Thoracic aorta (tissue), 2 donors: Measurements from ENCODE around the gene UBR4. TPM values are rescaled to one million over a fixed set of nuclear protein-coding genes. Genes with fewer than 3 reads are reported as not detected.

Experiments
- ATAC-seq: fragments of 150-250 bp; one replicate; pipeline ENCODE4 v1.8.0; 2017; ENCODE audit warnings: low read depth; ENCODE audit not compliant: insufficient number of reproducible peaks, low FRiP score
- DNase-seq: peaks from one replicate; pipeline ENCODE4 v3.0.0-alpha.2; 2020; ENCODE audit warnings: low spot score
- H3K27ac ChIP-seq, 2 donors: fragments of 200-600 bp; sonication (generic); 1 replicate in 1 of 2; 2 replicates in 1 of 2; pipeline ENCODE4 v1.5.1; 2016; ENCODE audit warnings: mild to moderate bottlenecking in 2 of 2, moderate library complexity in 2 of 2
- H3K27me3 ChIP-seq: fragments of 200-600 bp; sonication (generic); replicated peaks from 2 replicates; pipeline ENCODE4 v1.6.0; 2016; ENCODE audit warnings: mild to moderate bottlenecking; ENCODE audit not compliant: insufficient read depth
- H3K36me3 ChIP-seq: fragments of 200-600 bp; sonication (generic); one replicate; pipeline ENCODE4 v1.5.1; 2016
- H3K4me1 ChIP-seq, 2 donors: fragments of 200-600 bp; sonication (generic); 1 replicate in 1 of 2; 2 replicates in 1 of 2; pipeline versions ENCODE4 v1.5.1 to v1.6.0; 2016; ENCODE audit warnings: low read depth in 2 of 2, mild to moderate bottlenecking in 1 of 2; ENCODE audit not compliant: control insufficient read depth in 1 of 2
- H3K4me3 ChIP-seq: fragments of 200-600 bp; sonication (generic); 2 replicates; pipeline ENCODE4 v1.5.1; 2016; ENCODE audit warnings: mild to moderate bottlenecking
- H3K9me3 ChIP-seq: fragments of 200-600 bp; sonication (generic); 2 replicates; pipeline ENCODE4 v1.5.1; 2016
- total RNA-seq, 2 donors: library from RNA; depleted of rRNA; stranded (reverse); fragments of >200 nt; gene quantifications; one replicate each; pipeline versions ENCODE4 v1.1.0 to v1.2.3, GENCODE V29; 2016
- TF ChIP-seq, protein P1 (sequence below): fragments of 200-600 bp; sonication (generic); IDR thresholded peaks from one replicate; pipeline ENCODE4 v1.5.1; 2019; ENCODE audit warnings: antibody characterized with exemption

Gene UBR4
- total RNA-seq, 2 donors from 2014 or later, result 231 to 266 TPM

DNA sequence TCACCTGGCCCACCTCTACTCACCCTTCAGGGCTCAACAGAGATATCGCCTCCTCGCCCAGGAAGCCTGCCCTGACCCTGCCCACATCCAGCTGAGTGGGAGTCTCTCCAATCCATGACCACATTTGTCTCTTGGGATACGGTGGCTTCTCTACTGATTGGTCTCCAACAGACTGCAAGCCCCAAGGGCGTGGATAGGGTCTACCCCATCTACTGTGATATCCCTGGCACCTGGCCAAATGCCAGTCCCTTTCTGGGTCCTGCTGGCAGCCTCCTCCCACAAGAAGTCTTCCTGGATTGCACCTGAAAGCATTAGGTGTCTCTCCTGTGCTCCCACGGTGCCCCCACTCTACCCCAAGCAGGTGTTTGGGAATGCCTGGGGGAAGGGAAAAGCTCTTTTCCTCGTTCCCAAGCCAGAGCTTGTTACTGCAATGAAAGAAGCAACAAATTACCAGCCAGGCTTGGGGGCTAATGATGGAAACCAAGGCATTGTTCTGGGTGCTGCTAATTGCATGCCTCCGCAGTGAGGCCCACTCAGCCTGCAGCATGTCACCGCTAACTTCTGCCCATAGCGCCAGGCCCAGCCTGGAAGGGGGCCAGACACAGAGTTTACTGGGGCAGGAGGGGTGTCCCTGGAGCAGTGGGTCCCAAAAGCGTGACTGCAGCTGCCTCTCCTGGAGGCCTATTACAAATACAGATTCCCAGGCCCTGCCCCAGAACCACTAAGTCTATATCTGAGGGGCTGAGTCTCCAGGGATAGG is 162.9 kb downstream of the UBR4 start:
- Histone ChIP-seq H3K27ac (no peak overlapping the region), H3K4me1 (no peaks in the 10 kb centered on the region), H3K36me3 (no peaks in the 10 kb centered on the region), H3K9me3 (no peaks in the 10 kb centered on the region), H3K27me3 (no peaks in the 10 kb centered on the region), H3K4me3 (no peak overlapping the region)
- TF ChIP-seq, protein P1, sequence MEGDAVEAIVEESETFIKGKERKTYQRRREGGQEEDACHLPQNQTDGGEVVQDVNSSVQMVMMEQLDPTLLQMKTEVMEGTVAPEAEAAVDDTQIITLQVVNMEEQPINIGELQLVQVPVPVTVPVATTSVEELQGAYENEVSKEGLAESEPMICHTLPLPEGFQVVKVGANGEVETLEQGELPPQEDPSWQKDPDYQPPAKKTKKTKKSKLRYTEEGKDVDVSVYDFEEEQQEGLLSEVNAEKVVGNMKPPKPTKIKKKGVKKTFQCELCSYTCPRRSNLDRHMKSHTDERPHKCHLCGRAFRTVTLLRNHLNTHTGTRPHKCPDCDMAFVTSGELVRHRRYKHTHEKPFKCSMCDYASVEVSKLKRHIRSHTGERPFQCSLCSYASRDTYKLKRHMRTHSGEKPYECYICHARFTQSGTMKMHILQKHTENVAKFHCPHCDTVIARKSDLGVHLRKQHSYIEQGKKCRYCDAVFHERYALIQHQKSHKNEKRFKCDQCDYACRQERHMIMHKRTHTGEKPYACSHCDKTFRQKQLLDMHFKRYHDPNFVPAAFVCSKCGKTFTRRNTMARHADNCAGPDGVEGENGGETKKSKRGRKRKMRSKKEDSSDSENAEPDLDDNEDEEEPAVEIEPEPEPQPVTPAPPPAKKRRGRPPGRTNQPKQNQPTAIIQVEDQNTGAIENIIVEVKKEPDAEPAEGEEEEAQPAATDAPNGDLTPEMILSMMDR, result no peak
- DNase-seq (no peak), ATAC-seq (no peak)

GRCh38 chr1:19045898-19046880 is 163.9 kb downstream of the UBR4 start:
- Histone ChIP-seq H3K27me3 (no peaks in the 10 kb centered on the region), H3K4me1 (no peaks in the 10 kb centered on the region), H3K27ac (no peak overlapping the region), H3K4me3 (no peak overlapping the region), H3K36me3 (no peaks in the 10 kb centered on the region), H3K9me3 (no peaks in the 10 kb centered on the region)
- TF ChIP-seq, protein P1, result no peak
- no peak for DNase-seq
- no peak for ATAC-seq

GRCh38 chr1:19044975-19045831 is 164.9 kb downstream of the UBR4 start:
- DNase-seq, result no peak
- Histone ChIP-seq H3K36me3 (no peaks in the 10 kb centered on the region), H3K4me1 (no peaks in the 10 kb centered on the region), H3K4me3 (no peak overlapping the region), H3K27ac (no peak overlapping the region), H3K27me3 (no peaks in the 10 kb centered on the region), H3K9me3 (no peaks in the 10 kb centered on the region)
- TF ChIP-seq, protein P1, result no peak
- ATAC-seq, result no peak

DNA sequence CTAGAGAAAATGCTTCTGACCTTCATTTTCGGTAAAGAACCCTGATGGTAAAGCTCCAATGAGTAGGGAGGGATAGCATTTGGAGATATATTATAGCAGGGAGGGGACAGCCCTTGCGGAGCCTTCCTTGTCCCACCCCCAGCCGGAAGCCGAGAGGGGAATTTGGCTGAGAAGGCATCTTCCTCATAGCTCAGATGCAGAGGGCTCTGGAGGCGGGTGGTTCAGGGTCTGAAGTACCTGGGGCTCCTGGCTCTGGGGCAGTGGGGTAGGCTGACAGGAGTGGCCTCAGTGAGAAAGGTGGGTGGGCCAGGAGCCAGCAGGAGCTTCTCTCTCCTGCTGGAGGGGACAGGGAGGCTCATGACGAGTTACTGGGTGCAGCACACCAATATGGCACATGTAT is 165.6 kb downstream of the UBR4 start:
- DNase-seq (no peak), ATAC-seq (no peak)
- Histone ChIP-seq H3K36me3 (no peaks in the 10 kb centered on the region), H3K27me3 (no peaks in the 10 kb centered on the region), H3K27ac (no peak overlapping the region), H3K4me1 (no peaks in the 10 kb centered on the region), H3K4me3 (no peak overlapping the region), H3K9me3 (no peaks in the 10 kb centered on the region)
- TF ChIP-seq, protein P1, result no peak
